Parathyroid adenoma (tissue), 2 donors: ENCODE results near the gene EPS15.
"Not testable (repeated sequence)": the region's sequence is repeated elsewhere in the genome, so short reads cannot be mapped to it uniquely, and the experiment has no call there.

Experiments used
- H2AFZ ChIP-seq: fragments of 300-600 bp; sonication (generic); one replicate; pipeline ENCODE4 v1.7.0; 2017; ENCODE audit warnings: antibody characterized with exemption, mild to moderate bottlenecking
- H3K27ac ChIP-seq: fragments of 300-600 bp; sonication (generic); one replicate; pipeline ENCODE4 v1.7.0; 2017
- H3K27me3 ChIP-seq: fragments of 300-600 bp; sonication (generic); one replicate; pipeline ENCODE4 v1.7.0; 2017; ENCODE audit warnings: low read length; ENCODE audit not compliant: control insufficient read depth, insufficient read depth
- H3K36me3 ChIP-seq: fragments of 300-600 bp; sonication (generic); one replicate; pipeline ENCODE4 v1.7.0; 2017; ENCODE audit warnings: low read length; ENCODE audit not compliant: control insufficient read depth, insufficient read depth
- H3K4me1 ChIP-seq: fragments of 300-600 bp; sonication (generic); one replicate; pipeline ENCODE4 v1.7.0; 2017; ENCODE audit warnings: control low read depth
- H3K4me2 ChIP-seq: fragments of 300-600 bp; sonication (generic); one replicate; pipeline ENCODE4 v1.7.0; 2017; ENCODE audit warnings: low read length
- H3K4me3 ChIP-seq: fragments of 300-600 bp; sonication (generic); one replicate; pipeline ENCODE4 v1.7.0; 2017; ENCODE audit warnings: low read depth, low read length
- H3K79me2 ChIP-seq: fragments of 300-600 bp; sonication (generic); one replicate; pipeline ENCODE4 v1.7.0; 2017; ENCODE audit warnings: control low read depth
- H3K9ac ChIP-seq: fragments of 300-600 bp; sonication (generic); one replicate; pipeline ENCODE4 v1.7.0; 2017; ENCODE audit warnings: mild to moderate bottlenecking
- H3K9me3 ChIP-seq: fragments of 300-600 bp; sonication (generic); one replicate; pipeline ENCODE4 v1.7.0; 2017; ENCODE audit warnings: low read length; ENCODE audit not compliant: control insufficient read depth
- CTCF ChIP-seq: fragments of 300-600 bp; sonication (generic); IDR thresholded peaks from one replicate; pipeline ENCODE4 v1.7.0; 2017; ENCODE audit warnings: antibody characterized with exemption, mild to moderate bottlenecking
- donor health status: primary hyperparathyroidism.

Gene EPS15

GRCh38 chr1:51325878-51326755 lies 192.9 kb downstream of the EPS15 start:
- no peak overlapping the region for H2AFZ ChIP-seq

DNA sequence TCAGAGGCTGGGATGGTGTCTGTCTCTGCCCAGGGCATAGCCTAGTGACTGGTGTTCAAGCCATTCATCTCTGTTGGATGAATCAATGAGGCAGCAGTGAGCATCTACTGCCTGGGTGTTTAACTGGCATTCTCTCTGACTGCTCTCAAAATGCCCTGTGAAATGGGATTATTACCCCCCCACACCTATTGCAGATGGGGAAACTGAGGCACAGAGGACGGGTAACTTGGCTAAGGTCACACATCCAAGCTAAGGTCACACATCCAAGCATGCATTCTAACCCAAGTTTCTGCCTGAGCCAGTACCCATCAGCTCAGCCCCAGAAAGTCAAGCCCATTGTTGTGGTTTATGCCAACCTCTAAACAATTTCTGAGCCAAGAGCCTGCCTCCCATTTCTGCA lies 193.7 kb downstream of the EPS15 start:
- H3K4me3 ChIP-seq, result no peak overlapping the region
- H3K4me2 ChIP-seq, result no peak overlapping the region
- H2AFZ ChIP-seq, result no peak overlapping the region
- H3K27me3 ChIP-seq, result no peaks in the 10 kb centered on the region
- no peaks in the 10 kb centered on the region for H3K9me3 ChIP-seq
- H3K79me2 ChIP-seq, result no peaks in the 10 kb centered on the region
- no peaks in the 10 kb centered on the region for H3K4me1 ChIP-seq
- TF ChIP-seq CTCF, result no peak
- H3K9ac ChIP-seq, result no peak overlapping the region
- no peaks in the 10 kb centered on the region for H3K36me3 ChIP-seq
- no peak overlapping the region for H3K27ac ChIP-seq

More at GRCh38 chr1:51325878-51326755, 192.9 kb downstream of the EPS15 start:
- no peaks in the 10 kb centered on the region for H3K79me2 ChIP-seq
- TF ChIP-seq CTCF, result no peak
- H3K4me1 ChIP-seq, result peaks cover under 1% of the 10 kb centered on the region
- H3K4me2 ChIP-seq, result no peak overlapping the region
- no peaks in the 10 kb centered on the region for H3K9me3 ChIP-seq
- H3K27me3 ChIP-seq, result no peaks in the 10 kb centered on the region
- H3K9ac ChIP-seq, result no peak overlapping the region
- H3K27ac ChIP-seq, result no peak overlapping the region
- no peak overlapping the region for H3K4me3 ChIP-seq
- H3K36me3 ChIP-seq, result no peaks in the 10 kb centered on the region

- not testable (repeated sequence) for H2AFZ ChIP-seq, H3K4me1 ChIP-seq, H3K36me3 ChIP-seq, H3K4me3 ChIP-seq, H3K9ac ChIP-seq, H3K27me3 ChIP-seq, H3K79me2 ChIP-seq, H3K9me3 ChIP-seq, H3K4me2 ChIP-seq, H3K27ac ChIP-seq
Observed at GRCh38 chr1:51325011-51325385, 194.1 kb downstream of the EPS15 start.

DNA sequence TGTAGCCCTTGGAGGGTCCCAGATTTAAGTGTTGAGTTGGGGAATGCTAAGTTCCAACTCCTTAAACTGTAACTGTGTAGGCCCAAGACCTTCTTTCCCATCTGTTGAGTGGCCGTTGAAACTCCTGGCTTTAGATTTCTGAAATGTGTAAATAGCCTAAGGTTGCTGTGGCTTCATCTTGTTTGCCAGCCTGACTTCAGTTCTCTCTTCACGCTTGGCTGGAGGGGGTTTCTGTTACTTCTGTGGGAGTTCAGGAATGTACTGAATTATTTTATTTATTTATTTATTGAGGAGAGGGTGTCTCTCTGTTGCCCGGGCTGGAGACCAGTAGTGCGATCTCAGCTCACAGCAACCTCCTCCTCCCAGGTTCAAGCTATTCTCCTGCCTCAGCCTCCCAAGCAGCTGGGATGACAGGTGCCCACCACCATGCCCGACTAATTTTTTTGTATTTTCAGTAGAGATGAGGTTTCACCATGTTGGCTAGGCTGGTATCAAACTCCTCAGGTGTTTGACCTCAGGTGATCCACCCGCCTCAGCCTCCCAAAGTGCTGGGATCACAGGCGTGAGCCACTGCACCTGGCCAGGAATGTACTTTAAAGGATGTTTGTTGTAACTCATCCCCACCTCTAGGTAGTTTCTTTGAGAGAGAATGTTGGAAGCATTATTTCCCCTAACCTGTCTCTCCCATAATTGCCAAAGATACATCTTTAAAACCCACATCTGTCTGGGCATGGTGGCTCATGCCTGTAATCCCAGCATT lies 194.6 kb downstream of the EPS15 start:
- no peak overlapping the region for H3K4me2 ChIP-seq
- no peaks in the 10 kb centered on the region for H3K36me3 ChIP-seq
- no peaks in the 10 kb centered on the region for H3K9me3 ChIP-seq
- H3K27ac ChIP-seq, result no peak overlapping the region
- H3K9ac ChIP-seq, result no peak overlapping the region
- no peaks in the 10 kb centered on the region for H3K79me2 ChIP-seq
- no peak for TF ChIP-seq CTCF
- H3K27me3 ChIP-seq, result no peaks in the 10 kb centered on the region
- H3K4me3 ChIP-seq, result no peak overlapping the region
- H3K4me1 ChIP-seq, result no peaks in the 10 kb centered on the region
- H2AFZ ChIP-seq, result no peak overlapping the region

DNA sequence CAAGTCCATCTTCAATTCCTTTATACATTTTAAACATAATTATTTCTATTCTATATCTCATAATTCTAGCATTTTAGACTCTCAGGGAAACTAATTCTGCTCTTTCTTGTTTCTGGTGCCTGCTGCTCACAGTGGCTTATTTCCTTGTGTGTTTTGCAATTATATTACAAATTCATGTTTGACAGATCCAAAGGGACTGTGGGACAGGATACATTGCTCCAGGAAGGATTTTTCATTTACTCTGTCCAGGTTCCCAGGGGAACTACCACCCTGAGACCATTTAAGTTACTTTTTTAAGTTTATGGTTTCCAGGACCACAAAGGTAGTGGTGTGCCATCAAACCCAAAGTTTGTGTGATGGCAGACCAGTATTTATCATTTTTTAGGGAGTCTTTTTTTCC lies 195.3 kb downstream of the EPS15 start:
- Histone ChIP-seq H2AFZ (no peak overlapping the region), H3K27ac (no peak overlapping the region), H3K79me2 (no peaks in the 10 kb centered on the region)

More for the DNA sequence above, 195.3 kb downstream of the EPS15 start:
- H3K4me2 ChIP-seq, result no peak overlapping the region
- H3K36me3 ChIP-seq, result no peaks in the 10 kb centered on the region
- no peaks in the 10 kb centered on the region for H3K27me3 ChIP-seq
- no peak overlapping the region for H3K4me3 ChIP-seq
- no peak overlapping the region for H3K9ac ChIP-seq
- no peaks in the 10 kb centered on the region for H3K9me3 ChIP-seq
- no peak for TF ChIP-seq CTCF
- no peaks in the 10 kb centered on the region for H3K4me1 ChIP-seq
